ENCODE measurements around the gene NRXN3. TPM values are rescaled to one million over a fixed set of nuclear protein-coding genes. Genes with fewer than 3 reads are reported as not detected.

Gene NRXN3
- total and polyA plus RNA-seq, 2 of the 13 experiments (the other 11 are each of a cell fraction or from before 2014, with no cell fraction given), result 0.03 TPM; not detected in 1

DNA sequence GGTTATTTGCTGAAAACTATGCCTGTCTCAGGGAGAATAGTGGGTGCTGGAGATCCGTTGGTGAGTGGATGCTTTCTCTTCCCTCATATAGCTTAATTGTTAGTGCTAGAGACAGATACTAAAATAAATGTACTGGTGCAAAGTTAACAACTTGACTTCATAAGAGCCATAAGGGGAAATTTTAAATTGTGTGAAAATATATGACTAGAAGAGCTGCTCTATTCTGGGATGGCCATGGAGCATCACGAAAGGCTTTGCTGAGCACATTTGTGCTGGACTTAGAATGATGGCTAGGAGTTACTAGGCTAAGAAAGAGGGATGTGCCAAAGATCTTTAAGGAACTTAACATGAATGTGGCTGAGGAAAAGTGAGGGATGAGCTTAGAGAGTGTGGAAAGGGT lies 668.8 kb downstream of the NRXN3 start:
- CTCF ChIA-PET (ENCODE audit: low intra/inter-chr PET ratio, low total read pairs), result no interaction called here
- no TSS peak for BruUV-seq (replicated peaks)
- intact Hi-C loops (cut with micrococcal nuclease; ENCODE audit: unreplicated experiment), result no loop called here
- TF ChIP-seq, protein P1, sequence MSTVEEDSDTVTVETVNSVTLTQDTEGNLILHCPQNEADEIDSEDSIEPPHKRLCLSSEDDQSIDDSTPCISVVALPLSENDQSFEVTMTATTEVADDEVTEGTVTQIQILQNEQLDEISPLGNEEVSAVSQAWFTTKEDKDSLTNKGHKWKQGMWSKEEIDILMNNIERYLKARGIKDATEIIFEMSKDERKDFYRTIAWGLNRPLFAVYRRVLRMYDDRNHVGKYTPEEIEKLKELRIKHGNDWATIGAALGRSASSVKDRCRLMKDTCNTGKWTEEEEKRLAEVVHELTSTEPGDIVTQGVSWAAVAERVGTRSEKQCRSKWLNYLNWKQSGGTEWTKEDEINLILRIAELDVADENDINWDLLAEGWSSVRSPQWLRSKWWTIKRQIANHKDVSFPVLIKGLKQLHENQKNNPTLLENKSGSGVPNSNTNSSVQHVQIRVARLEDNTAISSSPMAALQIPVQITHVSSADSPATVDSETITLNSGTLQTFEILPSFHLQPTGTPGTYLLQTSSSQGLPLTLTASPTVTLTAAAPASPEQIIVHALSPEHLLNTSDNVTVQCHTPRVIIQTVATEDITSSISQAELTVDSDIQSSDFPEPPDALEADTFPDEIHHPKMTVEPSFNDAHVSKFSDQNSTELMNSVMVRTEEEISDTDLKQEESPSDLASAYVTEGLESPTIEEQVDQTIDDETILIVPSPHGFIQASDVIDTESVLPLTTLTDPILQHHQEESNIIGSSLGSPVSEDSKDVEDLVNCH (CRISPR knock-in tag; IDR thresholded peaks at IDR 0.05), result no peak
- TF ChIP-seq, protein P2, sequence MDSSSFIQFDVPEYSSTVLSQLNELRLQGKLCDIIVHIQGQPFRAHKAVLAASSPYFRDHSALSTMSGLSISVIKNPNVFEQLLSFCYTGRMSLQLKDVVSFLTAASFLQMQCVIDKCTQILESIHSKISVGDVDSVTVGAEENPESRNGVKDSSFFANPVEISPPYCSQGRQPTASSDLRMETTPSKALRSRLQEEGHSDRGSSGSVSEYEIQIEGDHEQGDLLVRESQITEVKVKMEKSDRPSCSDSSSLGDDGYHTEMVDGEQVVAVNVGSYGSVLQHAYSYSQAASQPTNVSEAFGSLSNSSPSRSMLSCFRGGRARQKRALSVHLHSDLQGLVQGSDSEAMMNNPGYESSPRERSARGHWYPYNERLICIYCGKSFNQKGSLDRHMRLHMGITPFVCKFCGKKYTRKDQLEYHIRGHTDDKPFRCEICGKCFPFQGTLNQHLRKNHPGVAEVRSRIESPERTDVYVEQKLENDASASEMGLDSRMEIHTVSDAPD (CRISPR knock-in tag; IDR thresholded peaks at IDR 0.05), result no peak
- TF ChIP-seq ZNF333 (CRISPR knock-in tag; IDR thresholded peaks at IDR 0.05; ENCODE audit: borderline replicate concordance) (no peak), ZNF816 (CRISPR knock-in tag; IDR thresholded peaks at IDR 0.05; ENCODE audit: borderline replicate concordance) (no peak), ATM (IDR thresholded peaks at IDR 0.05; ENCODE audit: borderline replicate concordance) (no peak), TEAD2 (CRISPR knock-in tag; IDR thresholded peaks at IDR 0.05) (no peak), ZNF761 (CRISPR knock-in tag; conservative IDR thresholded peaks at IDR 0.05) (no peak), TBL1XR1 (IDR thresholded peaks at IDR 0.05; ENCODE audit: borderline replicate concordance, low read length, partially characterized antibody) (no peak), RARG (CRISPR knock-in tag; IDR thresholded peaks at IDR 0.05; ENCODE audit: low read depth) (no peak), ZNF616 (CRISPR knock-in tag; IDR thresholded peaks at IDR 0.05; ENCODE audit: low read depth) (no peak), ZNF143 (CRISPR knock-in tag; IDR thresholded peaks at IDR 0.05) (no peak)
- TF ChIP-seq, protein P3, sequence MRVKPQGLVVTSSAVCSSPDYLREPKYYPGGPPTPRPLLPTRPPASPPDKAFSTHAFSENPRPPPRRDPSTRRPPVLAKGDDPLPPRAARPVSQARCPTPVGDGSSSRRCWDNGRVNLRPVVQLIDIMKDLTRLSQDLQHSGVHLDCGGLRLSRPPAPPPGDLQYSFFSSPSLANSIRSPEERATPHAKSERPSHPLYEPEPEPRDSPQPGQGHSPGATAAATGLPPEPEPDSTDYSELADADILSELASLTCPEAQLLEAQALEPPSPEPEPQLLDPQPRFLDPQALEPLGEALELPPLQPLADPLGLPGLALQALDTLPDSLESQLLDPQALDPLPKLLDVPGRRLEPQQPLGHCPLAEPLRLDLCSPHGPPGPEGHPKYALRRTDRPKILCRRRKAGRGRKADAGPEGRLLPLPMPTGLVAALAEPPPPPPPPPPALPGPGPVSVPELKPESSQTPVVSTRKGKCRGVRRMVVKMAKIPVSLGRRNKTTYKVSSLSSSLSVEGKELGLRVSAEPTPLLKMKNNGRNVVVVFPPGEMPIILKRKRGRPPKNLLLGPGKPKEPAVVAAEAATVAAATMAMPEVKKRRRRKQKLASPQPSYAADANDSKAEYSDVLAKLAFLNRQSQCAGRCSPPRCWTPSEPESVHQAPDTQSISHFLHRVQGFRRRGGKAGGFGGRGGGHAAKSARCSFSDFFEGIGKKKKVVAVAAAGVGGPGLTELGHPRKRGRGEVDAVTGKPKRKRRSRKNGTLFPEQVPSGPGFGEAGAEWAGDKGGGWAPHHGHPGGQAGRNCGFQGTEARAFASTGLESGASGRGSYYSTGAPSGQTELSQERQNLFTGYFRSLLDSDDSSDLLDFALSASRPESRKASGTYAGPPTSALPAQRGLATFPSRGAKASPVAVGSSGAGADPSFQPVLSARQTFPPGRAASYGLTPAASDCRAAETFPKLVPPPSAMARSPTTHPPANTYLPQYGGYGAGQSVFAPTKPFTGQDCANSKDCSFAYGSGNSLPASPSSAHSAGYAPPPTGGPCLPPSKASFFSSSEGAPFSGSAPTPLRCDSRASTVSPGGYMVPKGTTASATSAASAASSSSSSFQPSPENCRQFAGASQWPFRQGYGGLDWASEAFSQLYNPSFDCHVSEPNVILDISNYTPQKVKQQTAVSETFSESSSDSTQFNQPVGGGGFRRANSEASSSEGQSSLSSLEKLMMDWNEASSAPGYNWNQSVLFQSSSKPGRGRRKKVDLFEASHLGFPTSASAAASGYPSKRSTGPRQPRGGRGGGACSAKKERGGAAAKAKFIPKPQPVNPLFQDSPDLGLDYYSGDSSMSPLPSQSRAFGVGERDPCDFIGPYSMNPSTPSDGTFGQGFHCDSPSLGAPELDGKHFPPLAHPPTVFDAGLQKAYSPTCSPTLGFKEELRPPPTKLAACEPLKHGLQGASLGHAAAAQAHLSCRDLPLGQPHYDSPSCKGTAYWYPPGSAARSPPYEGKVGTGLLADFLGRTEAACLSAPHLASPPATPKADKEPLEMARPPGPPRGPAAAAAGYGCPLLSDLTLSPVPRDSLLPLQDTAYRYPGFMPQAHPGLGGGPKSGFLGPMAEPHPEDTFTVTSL (CRISPR knock-in tag; IDR thresholded peaks at IDR 0.05; ENCODE audit: borderline replicate concordance), result no peak
- TF ChIP-seq, protein P4, sequence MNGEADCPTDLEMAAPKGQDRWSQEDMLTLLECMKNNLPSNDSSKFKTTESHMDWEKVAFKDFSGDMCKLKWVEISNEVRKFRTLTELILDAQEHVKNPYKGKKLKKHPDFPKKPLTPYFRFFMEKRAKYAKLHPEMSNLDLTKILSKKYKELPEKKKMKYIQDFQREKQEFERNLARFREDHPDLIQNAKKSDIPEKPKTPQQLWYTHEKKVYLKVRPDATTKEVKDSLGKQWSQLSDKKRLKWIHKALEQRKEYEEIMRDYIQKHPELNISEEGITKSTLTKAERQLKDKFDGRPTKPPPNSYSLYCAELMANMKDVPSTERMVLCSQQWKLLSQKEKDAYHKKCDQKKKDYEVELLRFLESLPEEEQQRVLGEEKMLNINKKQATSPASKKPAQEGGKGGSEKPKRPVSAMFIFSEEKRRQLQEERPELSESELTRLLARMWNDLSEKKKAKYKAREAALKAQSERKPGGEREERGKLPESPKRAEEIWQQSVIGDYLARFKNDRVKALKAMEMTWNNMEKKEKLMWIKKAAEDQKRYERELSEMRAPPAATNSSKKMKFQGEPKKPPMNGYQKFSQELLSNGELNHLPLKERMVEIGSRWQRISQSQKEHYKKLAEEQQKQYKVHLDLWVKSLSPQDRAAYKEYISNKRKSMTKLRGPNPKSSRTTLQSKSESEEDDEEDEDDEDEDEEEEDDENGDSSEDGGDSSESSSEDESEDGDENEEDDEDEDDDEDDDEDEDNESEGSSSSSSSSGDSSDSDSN (CRISPR knock-in tag; IDR thresholded peaks at IDR 0.05), result no peak

More for the DNA sequence above, 668.8 kb downstream of the NRXN3 start:
- Histone ChIP-seq H3K27me3 (ENCODE audit: control insufficient read depth in 1 of 2, insufficient read depth in 2 of 2, low read length in 2 of 2) (no peaks in the 10 kb centered on the region), H2AFZ (ENCODE audit: low read length) (no peak overlapping the region), H4K20me1 (ENCODE audit: insufficient read depth, low read length) (no peaks in the 10 kb centered on the region), H3K4me2 (ENCODE audit: low read depth, low read length) (no peak overlapping the region), H3K27ac (ENCODE audit: extremely low read length, insufficient read depth, low read length) (no peak overlapping the region), H3K9ac (ENCODE audit: insufficient read depth, low read depth, low read length) (no peak overlapping the region), H3K36me3 (replicated peaks in 1 of 2; ENCODE audit: control insufficient read depth in 1 of 2, insufficient read depth in 2 of 2, low read length in 2 of 2) (no peaks in the 10 kb centered on the region), H3K4me3 (replicated peaks in 1 of 3; ENCODE audit: insufficient read depth in 1 of 3, low read depth in 2 of 3, low read length in 3 of 3) (no peak overlapping the region), H3K4me1 (ENCODE audit: insufficient read depth, low read length) (no peaks in the 10 kb centered on the region), H3K9me3 (ENCODE audit: low read length) (no peaks in the 10 kb centered on the region), H3K79me2 (ENCODE audit: insufficient read depth, low read length) (no peaks in the 10 kb centered on the region)
- POLR2A ChIA-PET, result no interaction called here
- no peak for ATAC-seq
- in situ Hi-C loops (cut with HindIII; ENCODE audit: extremely low pct_ligation_motif_present, low pct_unique_long_range_greater_than_20kb), result loop anchor here (25.0 kb wide), 2 partner anchors 677 to 827 kb away; partner anchors contain the start of gene NRXN3
- DNase-seq (ENCODE audit: low spot score), result no peak
- FAIRE-seq, result no peak
- whole genome bisulfite sequencing (ENCODE audit: low lambda C conversion rate), result 0% methylated on average over 2 of the region's 2 CpGs

All from HepG2 (cell line).